Motor neuron (in vitro differentiated cells): Measurements from ENCODE around the gene KCNQ1. TPM values are rescaled to one million over a fixed set of nuclear protein-coding genes. Genes with fewer than 3 reads are reported as not detected.

Experiments
- ATAC-seq, 8 experiments: fragments of 200-7000 bp; cut with Tn5 transposase; replicated peaks in 6 of 8; 2 replicates each; pipeline ENCODE4 v1.8.0; 2021; ENCODE audit warnings: mild to moderate bottlenecking in 8 of 8, moderate library complexity in 8 of 8
- H3K27ac ChIP-seq, 2 donors: fragments of 250-450 bp; sonication (Bioruptor Pico); 2 replicates each; pipeline ENCODE4 v1.9.0; 2021; ENCODE audit warnings: antibody characterized with exemption in 2 of 2, mild to moderate bottlenecking in 2 of 2, moderate library complexity in 1 of 2
- H3K4me1 ChIP-seq, 2 donors: fragments of 250-450 bp; sonication (Bioruptor Pico); replicated peaks in 1 of 2; 2 replicates each; pipeline ENCODE4 v1.6.1; 2021; ENCODE audit warnings: antibody characterized with exemption in 2 of 2, mild to moderate bottlenecking in 2 of 2, moderate library complexity in 1 of 2
- H3K4me3 ChIP-seq, 5 donors: fragments of 250-450 bp; sonication (Bioruptor Pico); 2 replicates each; pipeline ENCODE4 v1.9.0; 2021; ENCODE audit warnings: antibody characterized with exemption in 5 of 5, mild to moderate bottlenecking in 5 of 5, moderate library complexity in 4 of 5
- WGBS, 10 experiments: fragments of 450-650 bp; shearing (Covaris generic); methylation state at CpG; one replicate each; pipeline ENCODE4 v1.0.0; 2022; 5-methylcytosine and 5-hydroxymethylcytosine counted together
- in situ Hi-C, 9 experiments: fragments of 400-800 bp; cut with MboI; loops; one replicate each; pipeline ENCODE4 v1.15.0; 2021; ENCODE audit warnings: low sequenced_read_pairs in 9 of 9, low pct_unique_long_range_greater_than_20kb in 2 of 9; ENCODE audit not compliant: unreplicated experiment in 9 of 9
- total RNA-seq, 8 experiments: library from RNA; unstranded; fragments of 300-600 nt; gene quantifications; 2 replicates each; pipeline versions ENCODE4 v1.2.3 to v1.2.4, GENCODE V29; 2022

Gene KCNQ1
- total RNA-seq, 8 experiments from 2014 or later = 0.04 to 0.66 (median 0.20) TPM; not detected in 2

DNA sequence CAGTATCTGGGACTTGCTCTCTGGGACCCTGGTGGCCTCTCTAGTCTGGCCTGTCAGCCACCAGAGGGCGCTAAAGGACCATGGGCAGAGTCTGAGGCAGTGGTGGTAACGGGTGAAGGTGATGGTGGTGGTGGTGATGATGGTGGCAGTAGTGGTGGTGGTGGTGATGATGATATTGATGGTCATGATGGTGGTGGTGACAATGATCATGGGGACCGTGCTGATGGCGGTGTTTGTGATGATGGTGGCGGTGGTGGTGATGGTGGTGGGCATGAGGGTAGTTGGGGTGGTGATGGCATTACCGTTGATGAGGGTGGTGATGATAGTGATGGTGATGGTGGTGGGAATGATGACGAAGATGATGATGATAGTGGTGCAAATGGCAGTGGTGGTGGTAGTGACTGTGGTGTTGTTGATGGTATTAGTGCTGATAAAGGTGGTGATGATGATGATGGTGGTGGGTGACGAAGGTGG lies 16.4 kb upstream of the KCNQ1 start:
- H3K4me1 ChIP-seq = no peaks in the 10 kb centered on the region
- ATAC-seq = peak; percentile 51 to 99 (median 80)
- H3K4me3 ChIP-seq = no peak overlapping the region
- no peak overlapping the region for H3K27ac ChIP-seq
- in situ Hi-C loops = loop anchor here in 3 of 9 experiments (5.0 to 25.0 kb wide), 4 partner anchors 104 to 466 kb away; partner anchors contain the start of gene CDKN1C (in 1 of the 3)
- 31 to 75% (median 48%) methylated on average over 1 to 7 of the region's 8 CpGs; no CpG with 5 or more reads in 3 of the 10 experiments for WGBS, 10 experiments

- WGBS, 10 experiments = 20 to 100% (median 65%) methylated on average over 1 of the region's 1 CpG; no CpG with 5 or more reads in 6 of the 10 experiments
- Histone ChIP-seq H3K4me3 (no peak overlapping the region), H3K4me1 (no peaks in the 10 kb centered on the region), H3K27ac (no peak overlapping the region)
- no peak for ATAC-seq
- in situ Hi-C loops = loop anchor here in 3 of 9 experiments (10.0 to 25.0 kb wide), 4 partner anchors 83 to 456 kb away; partner anchors contain the start of gene CDKN1C (in 1 of the 3)
These were observed 13.4 kb upstream of the KCNQ1 start for GRCh38 chr11:2431395-2431794.

- H3K4me3 ChIP-seq = no peak overlapping the region
- 17 to 70% (median 48%) methylated on average over 1 to 7 of the region's 15 CpGs; no CpG with 5 or more reads in 5 of the 10 experiments for WGBS, 10 experiments
- in situ Hi-C loops = loop anchor here in 3 of 9 experiments (10.0 to 25.0 kb wide), 4 partner anchors 83 to 455 kb away; partner anchors contain the start of gene CDKN1C (in 1 of the 3)
- no peak overlapping the region for H3K27ac ChIP-seq
- ATAC-seq = no peak
- no peaks in the 10 kb centered on the region for H3K4me1 ChIP-seq
These were observed 12.6 kb upstream of the KCNQ1 start for GRCh38 chr11:2432171-2432621.

DNA sequence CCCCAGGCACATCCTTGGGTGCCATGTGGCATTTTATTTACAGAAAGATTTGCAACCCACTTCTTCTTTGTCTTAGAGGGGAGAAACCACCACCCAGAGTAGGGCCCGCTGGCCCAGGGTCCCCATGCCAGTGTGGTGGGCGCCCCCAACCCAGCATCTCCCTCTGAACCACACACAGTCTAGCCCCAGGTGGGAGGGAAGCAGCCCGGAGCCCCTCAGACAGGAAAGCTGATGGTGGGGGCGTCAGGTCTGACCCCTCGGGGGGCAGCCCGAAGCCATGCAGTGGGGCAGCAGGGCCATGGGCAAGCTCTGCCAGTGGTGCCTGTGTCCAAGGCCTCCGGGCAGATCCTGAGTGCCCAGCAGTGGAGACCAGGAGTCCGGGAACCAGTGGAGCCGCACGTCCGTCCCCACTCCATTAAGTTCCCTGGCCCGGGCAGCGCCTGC lies 12.2 kb upstream of the KCNQ1 start:
- Histone ChIP-seq H3K27ac (no peak overlapping the region), H3K4me3 (no peak overlapping the region), H3K4me1 (no peaks in the 10 kb centered on the region)
- 0 to 66% methylated on average over 1 to 5 of the region's 13 CpGs; no CpG with 5 or more reads in 8 of the 10 experiments for WGBS, 10 experiments
- in situ Hi-C loops = loop anchor here in 3 of 9 experiments (10.0 to 25.0 kb wide), 4 partner anchors 82 to 455 kb away; partner anchors contain the start of gene CDKN1C (in 1 of the 3)
- ATAC-seq = no peak

DNA sequence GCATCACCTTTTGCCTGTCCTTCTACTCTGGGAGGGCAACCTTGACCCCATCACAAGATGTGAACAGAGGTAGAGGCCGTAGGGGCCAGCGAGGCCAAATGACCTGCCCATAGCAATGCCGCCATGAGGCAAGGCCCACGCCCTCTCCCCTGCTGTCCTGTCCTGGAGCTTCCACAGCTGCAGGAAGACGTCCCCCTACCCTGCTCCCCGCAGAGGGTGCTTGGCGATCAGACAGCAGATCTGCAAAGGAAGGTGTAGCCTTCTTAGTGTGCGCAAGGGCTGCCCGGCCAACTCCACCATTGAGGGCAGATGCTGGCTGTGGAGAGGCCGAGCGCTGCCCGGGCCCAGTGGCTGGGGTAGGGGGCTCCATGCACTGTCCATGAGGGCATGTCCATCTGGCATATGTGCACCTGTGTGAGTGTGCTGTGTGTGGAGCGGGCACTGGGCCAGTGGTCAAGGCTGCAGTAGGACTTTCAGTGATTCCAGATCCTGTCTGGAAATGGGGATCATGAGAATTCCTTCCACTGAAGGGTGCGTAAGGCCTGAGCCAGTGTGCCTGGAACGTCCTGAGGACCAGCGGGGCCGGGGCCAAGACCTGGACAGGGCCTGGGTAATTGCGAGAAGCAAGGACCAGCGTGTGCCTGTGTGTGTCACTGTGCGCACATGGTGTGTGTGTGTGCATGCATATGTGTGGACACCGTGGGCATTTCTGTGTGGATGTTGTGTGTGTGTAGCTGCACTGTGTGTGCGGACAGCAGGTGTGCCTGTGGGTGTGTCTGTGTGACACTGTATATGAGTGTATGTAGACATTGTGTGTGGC lies 11.5 kb upstream of the KCNQ1 start:
- WGBS, 10 experiments = 0 to 100% (median 68%) methylated on average over 1 to 14 of the region's 22 CpGs; no CpG with 5 or more reads in 3 of the 10 experiments
- Histone ChIP-seq H3K4me3 (no peak overlapping the region), H3K27ac (no peak overlapping the region), H3K4me1 (no peaks in the 10 kb centered on the region)
- in situ Hi-C loops = loop anchor here in 3 of 9 experiments (10.0 to 25.0 kb wide), 4 partner anchors 81 to 454 kb away; partner anchors contain the start of gene CDKN1C (in 1 of the 3)
- no peak for ATAC-seq

- Histone ChIP-seq H3K4me3 (no peak overlapping the region), H3K27ac (no peak overlapping the region), H3K4me1 (no peaks in the 10 kb centered on the region)
- WGBS, 10 experiments = 20 to 93% (median 80%) methylated on average over 1 to 4 of the region's 8 CpGs; no CpG with 5 or more reads in 4 of the 10 experiments
- in situ Hi-C loops = loop anchor here in 3 of 9 experiments (10.0 to 25.0 kb wide), 4 partner anchors 81 to 453 kb away; partner anchors contain the start of gene CDKN1C (in 1 of the 3)
- ATAC-seq = no peak
These were observed 10.8 kb upstream of the KCNQ1 start for GRCh38 chr11:2434008-2434407.

DNA sequence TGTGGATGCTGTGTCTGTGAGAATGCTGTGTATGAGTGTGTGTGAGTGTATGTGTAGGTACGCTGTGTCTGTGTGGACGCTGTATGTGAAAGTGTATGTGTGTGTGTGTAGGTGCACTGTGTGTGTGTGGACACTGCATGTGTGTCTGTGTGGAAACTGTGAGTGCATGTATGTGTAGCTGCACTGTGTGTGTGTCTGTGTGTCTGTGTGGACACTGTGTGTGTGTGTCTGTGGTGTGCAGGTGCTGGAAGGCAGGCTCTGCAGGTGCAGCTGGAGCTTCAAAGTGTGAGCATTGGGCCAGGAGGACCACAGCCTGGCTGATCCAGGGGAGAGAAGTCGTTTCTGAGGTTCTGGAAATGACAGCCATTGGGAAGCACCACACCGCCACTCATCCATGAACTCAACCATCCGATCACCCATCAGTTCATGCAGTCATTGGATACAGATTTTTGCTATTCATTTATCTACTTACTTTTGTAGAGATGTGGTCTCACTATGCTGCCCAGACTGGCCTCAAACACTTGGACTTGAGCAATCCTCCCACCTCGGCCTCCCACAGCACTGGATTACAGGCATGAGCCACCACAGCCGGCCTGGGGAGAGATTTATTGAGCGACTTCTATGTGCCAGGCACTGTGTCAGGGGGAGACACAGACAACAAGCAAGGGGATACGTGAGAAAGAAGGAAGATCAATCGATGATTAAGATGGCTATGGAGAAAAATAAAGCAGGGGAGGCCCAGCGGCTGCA lies 10.1 kb upstream of the KCNQ1 start:
- no peak for ATAC-seq
- H3K4me3 ChIP-seq = no peak overlapping the region
- in situ Hi-C loops = loop anchor here in 3 of 9 experiments (10.0 to 25.0 kb wide), 4 partner anchors 80 to 453 kb away; partner anchors contain the start of gene CDKN1C (in 1 of the 3)
- no peaks in the 10 kb centered on the region for H3K4me1 ChIP-seq
- WGBS, 10 experiments = 30 to 92% (median 66%) methylated on average over 2 to 8 of the region's 11 CpGs; no CpG with 5 or more reads in 1 of the 10 experiments
- H3K27ac ChIP-seq = no peak overlapping the region

DNA sequence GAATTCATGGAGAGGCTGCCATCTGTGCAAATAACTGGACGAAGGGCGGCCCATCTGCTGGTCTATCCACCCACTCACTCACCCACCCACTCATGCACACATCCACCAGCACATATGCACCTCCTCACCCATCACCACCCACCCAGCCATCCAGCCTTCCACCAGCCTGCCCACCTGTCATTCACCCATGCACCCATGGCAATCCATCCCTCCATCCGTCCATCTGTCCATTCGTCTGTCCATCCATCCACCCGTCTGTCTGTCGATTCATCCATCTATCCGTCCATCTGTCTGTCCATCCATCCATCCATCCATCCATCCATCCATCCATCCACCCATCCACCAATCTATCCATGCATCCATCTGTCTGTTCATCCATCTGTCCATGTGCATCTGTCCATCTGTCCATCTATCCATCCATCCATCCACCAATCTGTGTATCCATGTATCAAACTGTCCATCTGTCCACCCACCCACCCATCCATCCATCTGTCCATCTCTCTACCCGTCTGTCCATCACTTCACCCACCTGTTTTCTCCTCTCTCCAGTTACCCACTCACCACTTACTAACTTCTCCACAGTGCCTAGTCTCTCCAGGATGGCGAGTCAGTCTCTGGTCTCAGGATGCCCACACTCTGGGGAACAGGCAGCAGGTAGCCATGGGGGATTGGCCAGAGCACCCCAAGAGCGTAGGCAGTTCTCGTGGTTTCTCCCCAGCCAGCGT lies 9.4 kb upstream of the KCNQ1 start:
- ATAC-seq = no peak
- in situ Hi-C loops = loop anchor here in 3 of 9 experiments (10.0 to 25.0 kb wide), 4 partner anchors 79 to 452 kb away; partner anchors contain the start of gene CDKN1C (in 1 of the 3)
- no peak overlapping the region for H3K27ac ChIP-seq
- no peak overlapping the region for H3K4me3 ChIP-seq
- no peaks in the 10 kb centered on the region for H3K4me1 ChIP-seq
- 26 to 74% (median 54%) methylated on average over 1 to 7 of the region's 12 CpGs; no CpG with 5 or more reads in 4 of the 10 experiments for WGBS, 10 experiments

GRCh38 chr11:2436013-2436520 lies 8.7 kb upstream of the KCNQ1 start:
- no peaks in the 10 kb centered on the region for H3K4me1 ChIP-seq
- H3K4me3 ChIP-seq = no peak overlapping the region
- no peak overlapping the region for H3K27ac ChIP-seq
- in situ Hi-C loops = loop anchor here in 3 of 9 experiments (10.0 to 25.0 kb wide), 4 partner anchors 79 to 451 kb away; partner anchors contain the start of gene CDKN1C (in 1 of the 3)
- WGBS, 10 experiments = 59 to 90% (median 74%) methylated on average over 1 to 4 of the region's 10 CpGs; no CpG with 5 or more reads in 6 of the 10 experiments
- ATAC-seq = no peak

DNA sequence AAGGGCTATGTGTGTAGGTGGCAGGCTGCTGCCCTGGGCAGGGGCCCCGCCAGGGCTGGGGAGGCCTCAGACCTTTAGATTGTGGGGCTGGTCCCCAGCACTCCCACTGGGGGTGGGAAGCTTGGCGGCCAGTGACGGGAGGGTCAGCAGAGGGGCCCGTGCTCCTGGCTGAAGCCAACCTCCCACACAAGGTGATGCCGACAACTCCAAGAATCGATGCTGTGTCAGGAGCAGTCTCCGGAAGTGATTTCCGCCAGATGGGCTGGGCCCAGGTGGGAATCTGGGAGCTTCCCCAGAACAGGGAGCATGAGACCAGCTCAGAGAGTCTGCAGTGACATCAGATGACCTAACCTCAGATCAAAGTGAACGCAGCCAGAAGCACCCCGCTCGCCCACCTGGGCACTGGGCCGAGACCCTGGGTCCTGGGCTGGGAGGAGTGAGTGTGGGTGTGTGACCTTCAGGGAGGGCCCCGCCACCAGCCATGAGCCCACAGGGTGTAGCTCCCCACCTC lies 8.2 kb upstream of the KCNQ1 start:
- in situ Hi-C loops = loop anchor here in 3 of 9 experiments (10.0 to 25.0 kb wide), 4 partner anchors 78 to 451 kb away; partner anchors contain the start of gene CDKN1C (in 1 of the 3)
- Histone ChIP-seq H3K4me3 (no peak overlapping the region), H3K4me1 (no peaks in the 10 kb centered on the region), H3K27ac (no peak overlapping the region)
- ATAC-seq = no peak
- 17 to 93% methylated on average over 1 to 3 of the region's 13 CpGs; no CpG with 5 or more reads in 8 of the 10 experiments for WGBS, 10 experiments

- no peak overlapping the region for H3K27ac ChIP-seq
- WGBS, 10 experiments = 20 to 67% (median 33%) methylated on average over 1 to 2 of the region's 4 CpGs; no CpG with 5 or more reads in 5 of the 10 experiments
- H3K4me3 ChIP-seq = no peak overlapping the region
- in situ Hi-C loops = loop anchor here in 3 of 9 experiments (10.0 to 25.0 kb wide), 4 partner anchors 77 to 450 kb away; partner anchors contain the start of gene CDKN1C (in 1 of the 3)
- H3K4me1 ChIP-seq = no peaks in the 10 kb centered on the region
- no peak for ATAC-seq
These were observed 7.3 kb upstream of the KCNQ1 start for GRCh38 chr11:2437516-2437915.
